Spleen (tissue), 11 donors: Measurements from ENCODE around the gene POLH. TPM values are rescaled to one million over a fixed set of nuclear protein-coding genes. Genes with fewer than 3 reads are reported as not detected.

ENCODE experiments used
- DNase-seq: peaks from one replicate; pipeline ENCODE4 v3.0.0-alpha.2; 2020
- H3K27ac ChIP-seq, 8 donors: fragments of 200-600 bp; sonication (generic) in 7 of 8; 1 replicate in 4 of 8; 2 replicates in 4 of 8; pipeline versions ENCODE4 v1.5.0 to v1.8.0; 2016 to 2021; ENCODE audit warnings: inconsistent platforms in 4 of 8, mild to moderate bottlenecking in 4 of 8, moderate library complexity in 1 of 8
- H3K27me3 ChIP-seq, 7 donors: fragments of 200-600 bp; sonication (generic) in 6 of 7; replicated peaks in 1 of 7; 1 replicate in 4 of 7; 2 replicates in 3 of 7; pipeline versions ENCODE4 v1.5.0 to v1.8.0; 2016 to 2021; ENCODE audit warnings: inconsistent platforms in 3 of 7, mild to moderate bottlenecking in 1 of 7
- H3K36me3 ChIP-seq, 6 donors: fragments of 200-600 bp; sonication (generic) in 5 of 6; 1 replicate in 4 of 6; 2 replicates in 2 of 6; pipeline versions ENCODE4 v1.5.0 to v1.8.0; 2016 to 2021; ENCODE audit warnings: inconsistent platforms in 2 of 6
- H3K4me1 ChIP-seq, 6 donors: fragments of 200-600 bp; sonication (generic) in 5 of 6; 1 replicate in 3 of 6; 2 replicates in 3 of 6; pipeline versions ENCODE4 v1.5.0 to v1.8.0; 2016 to 2021; ENCODE audit warnings: inconsistent platforms in 3 of 6
- H3K4me3 ChIP-seq, 8 donors: fragments of 200-600 bp; sonication (generic) in 7 of 8; 1 replicate in 4 of 8; 2 replicates in 4 of 8; pipeline versions ENCODE4 v1.5.0 to v1.8.0; 2016 to 2021; ENCODE audit warnings: inconsistent platforms in 4 of 8, mild to moderate bottlenecking in 4 of 8, moderate library complexity in 2 of 8
- H3K9me3 ChIP-seq, 8 donors: fragments of 200-600 bp; sonication (generic) in 7 of 8; 1 replicate in 4 of 8; 2 replicates in 4 of 8; pipeline versions ENCODE4 v1.5.0 to v1.8.0; 2016 to 2021; ENCODE audit warnings: inconsistent platforms in 4 of 8
- POLR2A ChIP-seq, 3 donors: fragments of 450-650 bp; IDR thresholded peaks; one replicate each; pipeline ENCODE4 v1.5.1; 2017; ENCODE audit warnings: antibody characterized with exemption in 3 of 3, mild to moderate bottlenecking in 1 of 3
- POLR2AphosphoS5 ChIP-seq, 3 donors: sonication (generic); formaldehyde crosslinking; IDR thresholded peaks; one replicate each; pipeline ENCODE4 v1.5.1; 2017; ENCODE audit warnings: antibody characterized with exemption in 3 of 3
- WGBS, 5 donors: extraction: QIAGEN DNeasy Blood & Tissue Kit in 3 of 5; methylation state at CpG; one replicate each; pipeline versions ENCODE4 v1.1.5 to v1.1.7; 2013 to 2018; 5-methylcytosine and 5-hydroxymethylcytosine counted together
- intact Hi-C: fragments of 100-400 bp; cut with DNase I; formaldehyde crosslinking; loops from one replicate; pipeline ENCODE4 v1.15.0; 2023; ENCODE audit warnings: low total_unique reads
- polyA plus RNA-seq, 3 donors: library from polyadenylated mRNA; stranded (reverse); fragments of 200-250 nt; gene quantifications; one replicate each; pipeline ENCODE4 v1.2.1, GENCODE V29; 2013
- total RNA-seq, 7 donors: library from RNA; depleted of rRNA in 3 of 7; stranded (reverse); fragments of >200 nt in 3 of 7; fragmentation: NEBNext Ultra II Directional in 4 of 7; extraction: Animal tissue kit (Norgen Biotek cat#: 25700) in 4 of 7; gene quantifications; one replicate each; pipeline versions ENCODE4 v1.1.0 to v1.2.1, GENCODE V29; 2016 to 2021
- TF ChIP-seq, protein P1 (sequence below), 11 experiments: fragments of 200-600 bp in 7 of 11; fragments of 450-650 bp in 4 of 11; sonication (generic) in 4 of 11; IDR thresholded peaks in 8 of 11; conservative IDR thresholded peaks in 3 of 11; 1 replicate in 7 of 11; 2 replicates in 4 of 11; pipeline versions ENCODE4 v1.4.0 to v1.8.0; 2016 to 2021; ENCODE audit warnings: antibody characterized with exemption in 11 of 11, inconsistent platforms in 4 of 11, mild to moderate bottlenecking in 1 of 11
- donor health status: healthy with polysubstance abuse.
- donor health status: DM: no; HTN: no; CAD: no; lungs with moderate emphysema.
- donor health status: DM: no; HTN: no; CAD: no.
- donor health status: Bipolar disorder and iron deficiency.
- donor health status: healthy.
- donor health status: DM: no; HTN: no; CAD: no.
- donor health status: DM: yes; HTN: yes; CAD: no.

Gene POLH
- total and polyA plus RNA-seq, 10 donors = 4.1 to 23.0 (median 12.2) TPM

DNA sequence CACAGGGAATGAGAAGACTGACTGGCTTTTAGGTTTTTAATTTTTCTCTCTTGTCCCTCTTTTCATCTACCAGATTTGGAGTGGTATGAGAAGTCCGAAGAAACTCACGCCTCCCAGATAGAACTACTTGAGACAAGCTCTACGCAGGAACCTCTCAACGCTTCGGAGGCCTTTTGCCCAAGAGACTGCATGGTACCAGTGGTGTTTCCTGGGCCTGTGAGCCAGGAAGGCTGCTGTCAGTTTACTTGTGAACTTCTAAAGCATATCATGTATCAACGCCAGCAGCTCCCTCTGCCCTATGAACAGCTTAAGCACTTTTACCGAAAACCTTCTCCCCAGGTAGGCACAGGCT lies 60.3 kb downstream of the POLH start:
- 19 to 25% (median 24%) methylated on average over 7 of the region's 7 CpGs for WGBS, 5 donors
- Histone ChIP-seq H3K9me3 (no peaks in the 10 kb centered on the region), H3K36me3 (peaks cover 0 to 48% (median 32%) of the 10 kb centered on the region in 6 donors), H3K27ac (peak overlapping the region; percentile 79 to 94 (median 90)), H3K27me3 (no peaks in the 10 kb centered on the region), H3K4me1 (peaks cover 27 to 65% (median 42%) of the 10 kb centered on the region in 6 donors), H3K4me3 (peak overlapping the region; percentile 61 to 83 (median 79))
- no peak for DNase-seq
- intact Hi-C loops = no loop called here
- TF ChIP-seq, protein P1, sequence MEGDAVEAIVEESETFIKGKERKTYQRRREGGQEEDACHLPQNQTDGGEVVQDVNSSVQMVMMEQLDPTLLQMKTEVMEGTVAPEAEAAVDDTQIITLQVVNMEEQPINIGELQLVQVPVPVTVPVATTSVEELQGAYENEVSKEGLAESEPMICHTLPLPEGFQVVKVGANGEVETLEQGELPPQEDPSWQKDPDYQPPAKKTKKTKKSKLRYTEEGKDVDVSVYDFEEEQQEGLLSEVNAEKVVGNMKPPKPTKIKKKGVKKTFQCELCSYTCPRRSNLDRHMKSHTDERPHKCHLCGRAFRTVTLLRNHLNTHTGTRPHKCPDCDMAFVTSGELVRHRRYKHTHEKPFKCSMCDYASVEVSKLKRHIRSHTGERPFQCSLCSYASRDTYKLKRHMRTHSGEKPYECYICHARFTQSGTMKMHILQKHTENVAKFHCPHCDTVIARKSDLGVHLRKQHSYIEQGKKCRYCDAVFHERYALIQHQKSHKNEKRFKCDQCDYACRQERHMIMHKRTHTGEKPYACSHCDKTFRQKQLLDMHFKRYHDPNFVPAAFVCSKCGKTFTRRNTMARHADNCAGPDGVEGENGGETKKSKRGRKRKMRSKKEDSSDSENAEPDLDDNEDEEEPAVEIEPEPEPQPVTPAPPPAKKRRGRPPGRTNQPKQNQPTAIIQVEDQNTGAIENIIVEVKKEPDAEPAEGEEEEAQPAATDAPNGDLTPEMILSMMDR (IDR thresholded peaks at IDR 0.05 in 8 of 11, conservative IDR thresholded peaks at IDR 0.05 in 3 of 11) = no peak
- no peak for TF ChIP-seq POLR2A (IDR thresholded peaks at IDR 0.05)
- TF ChIP-seq POLR2AphosphoS5 (IDR thresholded peaks at IDR 0.05) = no peak

GRCh38 chr6:43639984-43640800 lies 64.2 kb downstream of the POLH start:
- Histone ChIP-seq H3K27me3 (no peaks in the 10 kb centered on the region), H3K9me3 (no peaks in the 10 kb centered on the region), H3K27ac (no peak overlapping the region), H3K4me3 (no peak overlapping the region), H3K4me1 (peaks cover 23 to 71% (median 45%) of the 10 kb centered on the region in 6 donors), H3K36me3 (peaks cover 0 to 73% (median 45%) of the 10 kb centered on the region in 6 donors)
- no peak for DNase-seq
- intact Hi-C loops = no loop called here
- TF ChIP-seq, protein P1 (IDR thresholded peaks at IDR 0.05 in 8 of 11, conservative IDR thresholded peaks at IDR 0.05 in 3 of 11) = no peak
- TF ChIP-seq POLR2AphosphoS5 (IDR thresholded peaks at IDR 0.05) = no peak
- TF ChIP-seq POLR2A (IDR thresholded peaks at IDR 0.05) = no peak
- WGBS, 5 donors = 91 to 96% (median 94%) methylated on average over 21 of the region's 21 CpGs

- Histone ChIP-seq H3K9me3 (no peaks in the 10 kb centered on the region), H3K27ac (peak within 1 kb of the TSS in 7 of 8 donors; percentile 45 to 85 (median 74)), H3K4me3 (peak within 1 kb of the TSS; percentile 39 to 78 (median 52)), H3K36me3 (peaks cover 0 to 38% (median 26%) of the 10 kb centered on the region in 6 donors), H3K4me1 (peaks cover 4 to 34% (median 14%) of the 10 kb centered on the region in 6 donors), H3K27me3 (no peaks in the 10 kb centered on the region)
- DNase-seq = peak; percentile 92
- intact Hi-C loops = no loop called here
- WGBS, 5 donors = 5 to 14% (median 6%) methylated on average over 38 to 52 of the region's 52 CpGs
- TF ChIP-seq, protein P1 (IDR thresholded peaks at IDR 0.05 in 8 of 11, conservative IDR thresholded peaks at IDR 0.05 in 3 of 11) = no peak
- peak in 2 of 3 donors; percentile 24 to 58 for TF ChIP-seq POLR2AphosphoS5 (IDR thresholded peaks at IDR 0.05)
Observed at GRCh38 chr6:43644940-43645612, 69.1 kb downstream of the POLH start, which contains the start of gene RSPH9. Gene RSPH9 (plus strand): TSS chr6:43645036. CDS start chr6:43645099, 63 bp downstream.

DNA sequence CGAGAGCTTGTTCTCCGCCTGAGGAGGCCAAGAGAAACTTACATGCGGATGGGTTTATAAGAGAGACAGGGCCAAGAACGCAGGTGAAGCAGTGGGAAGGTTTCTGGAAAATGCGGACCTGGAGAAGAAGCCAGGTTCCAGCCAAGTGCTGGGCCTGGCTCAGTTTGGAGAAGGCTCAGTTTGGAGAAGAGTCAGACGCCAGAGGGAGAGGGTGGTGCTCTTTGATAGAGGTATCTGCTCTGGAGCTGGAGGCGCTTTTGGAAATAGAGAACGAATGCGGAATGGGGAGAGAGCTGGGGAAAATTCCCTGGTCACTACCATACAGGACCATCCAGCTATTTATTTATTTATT lies 69.6 kb downstream of the POLH start:
- TF ChIP-seq POLR2A (IDR thresholded peaks at IDR 0.05) (no peak), POLR2AphosphoS5 (IDR thresholded peaks at IDR 0.05) (no peak)
- TF ChIP-seq, protein P1 (IDR thresholded peaks at IDR 0.05 in 8 of 11, conservative IDR thresholded peaks at IDR 0.05 in 3 of 11) = no peak
- H3K27ac ChIP-seq = peak overlapping the region in 6 of 8 donors; percentile 45 to 85 (median 78)
- H3K36me3 ChIP-seq = peaks cover 0 to 33% (median 21%) of the 10 kb centered on the region in 6 donors
- H3K4me1 ChIP-seq = peaks cover 4 to 29% (median 14%) of the 10 kb centered on the region in 6 donors
- H3K27me3 ChIP-seq = no peaks in the 10 kb centered on the region
- intact Hi-C loops = no loop called here
- WGBS, 5 donors = 12 to 19% (median 15%) methylated on average over 9 of the region's 9 CpGs
- no peak for DNase-seq
- H3K9me3 ChIP-seq = no peaks in the 10 kb centered on the region
- H3K4me3 ChIP-seq = peak overlapping the region; percentile 39 to 78 (median 52)
